D721Med (cell line): ENCODE data around the gene OVCH2.

Source experiments
- DNase-seq: peaks from one replicate; pipeline ENCODE4 v3.0.0; 2011; ENCODE audit warnings: low spot score; ENCODE audit not compliant: insufficient read length
- FAIRE-seq: peaks from 2 replicates; lab custom pipeline; 2011; peaks lifted over from hg19 to GRCh38; lab: Jason Lieb, UNC
- TF ChIP-seq, protein P1 (sequence below): IDR thresholded peaks from 2 replicates; pipeline ENCODE4 v1.5.1; 2012; ENCODE audit warnings: mild to moderate bottlenecking, control low read depth; ENCODE audit not compliant: insufficient read depth; ENCODE audit errors: missing control alignments

Gene OVCH2

DNA sequence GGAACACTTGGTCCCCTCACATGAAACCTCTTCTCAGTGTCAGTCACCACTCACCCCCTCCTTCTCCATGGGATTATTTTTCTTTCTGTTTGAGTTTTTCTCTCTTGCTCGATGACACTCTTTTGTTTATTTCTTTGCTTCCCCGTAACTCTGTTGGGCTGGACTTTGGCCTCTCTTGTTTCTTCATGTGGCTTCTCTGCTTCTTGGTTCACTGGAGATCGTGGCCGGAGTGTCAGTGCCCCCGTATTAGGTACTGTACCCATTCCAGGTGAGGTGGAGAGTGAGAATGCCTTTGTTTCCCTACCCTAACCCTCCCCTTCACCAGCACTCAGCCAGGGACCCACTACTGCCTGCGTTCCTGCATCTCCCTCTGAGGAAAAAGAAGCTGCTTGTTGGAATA lies 65.5 kb downstream of the OVCH2 start:
- FAIRE-seq: no peak
- no peak for DNase-seq
- TF ChIP-seq, protein P1, sequence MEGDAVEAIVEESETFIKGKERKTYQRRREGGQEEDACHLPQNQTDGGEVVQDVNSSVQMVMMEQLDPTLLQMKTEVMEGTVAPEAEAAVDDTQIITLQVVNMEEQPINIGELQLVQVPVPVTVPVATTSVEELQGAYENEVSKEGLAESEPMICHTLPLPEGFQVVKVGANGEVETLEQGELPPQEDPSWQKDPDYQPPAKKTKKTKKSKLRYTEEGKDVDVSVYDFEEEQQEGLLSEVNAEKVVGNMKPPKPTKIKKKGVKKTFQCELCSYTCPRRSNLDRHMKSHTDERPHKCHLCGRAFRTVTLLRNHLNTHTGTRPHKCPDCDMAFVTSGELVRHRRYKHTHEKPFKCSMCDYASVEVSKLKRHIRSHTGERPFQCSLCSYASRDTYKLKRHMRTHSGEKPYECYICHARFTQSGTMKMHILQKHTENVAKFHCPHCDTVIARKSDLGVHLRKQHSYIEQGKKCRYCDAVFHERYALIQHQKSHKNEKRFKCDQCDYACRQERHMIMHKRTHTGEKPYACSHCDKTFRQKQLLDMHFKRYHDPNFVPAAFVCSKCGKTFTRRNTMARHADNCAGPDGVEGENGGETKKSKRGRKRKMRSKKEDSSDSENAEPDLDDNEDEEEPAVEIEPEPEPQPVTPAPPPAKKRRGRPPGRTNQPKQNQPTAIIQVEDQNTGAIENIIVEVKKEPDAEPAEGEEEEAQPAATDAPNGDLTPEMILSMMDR: no peak

DNA sequence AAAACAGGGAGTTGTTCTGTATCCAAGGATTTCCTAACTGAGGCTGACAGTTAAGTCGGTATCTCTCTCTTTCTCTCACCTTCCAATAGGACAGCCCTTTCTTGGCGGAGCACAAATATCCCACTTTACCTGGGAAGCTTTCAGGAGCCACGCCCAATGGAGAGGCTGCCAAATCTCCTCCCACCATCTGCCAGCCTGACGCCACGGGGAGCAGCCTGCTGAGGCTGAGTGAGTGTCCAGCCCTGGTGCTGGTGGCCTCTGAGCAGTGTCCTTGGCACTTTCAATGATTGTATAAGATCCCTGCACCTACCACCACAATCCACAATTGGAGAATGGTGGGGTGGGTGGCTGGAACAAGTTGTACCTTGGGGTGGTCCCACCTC lies 66.6 kb downstream of the OVCH2 start:
- no peak for FAIRE-seq
- TF ChIP-seq, protein P1: no peak
- no peak for DNase-seq
